ENCODE results near the gene RASA3. TPM values are rescaled to one million over a fixed set of nuclear protein-coding genes. Genes with fewer than 3 reads are reported as not detected.

The RASA3 gene
- total and polyA plus RNA-seq, 10 of the 15 experiments (the other 5 are each of a cell fraction or from before 2014, with no cell fraction given): 0.79 to 33.9 (median 17.6) TPM

DNA sequence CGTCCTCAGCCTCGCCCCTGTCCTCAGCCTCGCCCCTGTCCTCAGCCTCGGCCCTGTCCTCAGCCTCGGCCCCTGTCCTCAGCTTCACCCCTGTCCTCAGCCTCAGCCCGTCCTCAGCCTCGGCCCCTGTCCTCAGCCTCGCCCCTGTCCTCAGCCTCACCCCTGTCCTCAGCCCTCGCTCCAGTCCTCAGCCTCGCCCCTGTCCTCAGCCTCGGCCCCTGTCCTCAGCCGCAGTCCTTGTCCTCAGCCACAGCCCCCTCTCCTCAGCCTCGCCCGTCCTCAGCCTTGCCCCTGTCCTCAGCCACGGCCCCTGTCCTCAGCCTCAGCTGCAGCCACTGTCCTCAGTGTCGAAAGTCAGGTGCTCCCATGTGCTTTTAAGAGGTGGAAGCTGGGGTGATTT, 169.0 kb downstream of the RASA3 start (continued):
- no peak for TF ChIP-seq CBX5 (IDR thresholded peaks at IDR 0.05; ENCODE audit: low read depth)
- TF ChIP-seq CREM (IDR thresholded peaks at IDR 0.05; ENCODE audit: low read depth): no peak
- TF ChIP-seq POU2F2 (IDR thresholded peaks at IDR 0.05; ENCODE audit: borderline replicate concordance, low read depth, low read length): no peak

DNA sequence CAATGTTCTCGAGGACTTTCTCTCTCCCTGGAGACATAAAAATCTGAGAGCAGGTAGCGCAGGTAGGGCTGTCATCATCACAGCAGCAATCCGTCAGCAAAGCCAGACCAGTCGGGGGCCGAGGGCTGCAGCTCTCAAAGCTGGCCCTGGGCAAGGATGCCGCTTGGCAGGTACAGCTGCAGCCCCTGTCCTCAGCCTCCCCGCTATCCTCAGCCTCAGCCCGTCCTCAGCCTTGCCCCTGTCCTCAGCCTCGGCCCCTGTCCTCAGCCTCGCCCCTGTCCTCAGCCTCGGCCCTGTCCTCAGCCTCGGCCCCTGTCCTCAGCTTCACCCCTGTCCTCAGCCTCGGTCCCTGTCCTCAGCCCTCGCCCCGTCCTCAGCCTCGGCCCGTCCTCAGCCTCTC, 169.4 kb downstream of the RASA3 start:
- no peak for ATAC-seq
- SMC1A ChIA-PET (ENCODE audit: uncharacterized antibody, unreplicated experiment): no interaction called here
- FAIRE-seq: no peak
- H3K27ac ChIP-seq (ENCODE audit: control insufficient read depth, insufficient read depth): no peak overlapping the region
- H3K4me1 ChIP-seq (ENCODE audit: control insufficient read depth, insufficient read depth, low read length): no peaks in the 10 kb centered on the region
- intact Hi-C loops (cut with micrococcal nuclease; ENCODE audit: unreplicated experiment) (no loop called here), in situ Hi-C loops (cut with MboI) (no loop called here)
- 78% methylated on average over 5 of the region's 17 CpGs for WGBS (ENCODE audit: insufficient coverage, insufficient replicate concordance, low lambda C conversion rate, missing lambda C conversion rate)
- H3K79me2 ChIP-seq (ENCODE audit: control insufficient read depth, insufficient read depth, low read length): no peaks in the 10 kb centered on the region
- no peaks in the 10 kb centered on the region for H3K27me3 ChIP-seq (replicated peaks in 1 of 2; ENCODE audit: control insufficient read depth in 2 of 2, insufficient read depth in 2 of 2, low read length in 1 of 2)
- no TSS peak for BruUV-seq (replicated peaks)
- RAD21 ChIA-PET (ENCODE audit: unreplicated experiment): no interaction called here
- no peak overlapping the region for H3K4me2 ChIP-seq (ENCODE audit: control insufficient read depth, insufficient read depth)
- CTCF ChIA-PET: interaction anchor here (0.6 kb wide), 1 partner anchor 267 kb away, joined by 3 read pairs; no protein-coding TSS in a partner anchor
- H3K9me3 ChIP-seq (replicated peaks; ENCODE audit: control insufficient read depth, insufficient read depth, low read length): peaks cover 7% of the 10 kb centered on the region; the same call in 1 of the 3 replicates
- H3K4me3 ChIP-seq: no peak overlapping the region
- H3K9ac ChIP-seq (ENCODE audit: control insufficient read depth, insufficient read depth, low read length): no peak overlapping the region
- no peaks in the 10 kb centered on the region for H4K20me1 ChIP-seq (ENCODE audit: control insufficient read depth, insufficient read depth)
- H3K36me3 ChIP-seq (ENCODE audit: control insufficient read depth in 2 of 2, insufficient read depth in 2 of 2, low read length in 1 of 2): no peaks in the 10 kb centered on the region
- no peak overlapping the region for H2AFZ ChIP-seq (ENCODE audit: control insufficient read depth, low read depth, low read length)
- no peak for DNase-seq (ENCODE audit: low read depth, low spot score)
- POLR2A ChIA-PET: no interaction called here
- TF ChIP-seq MEF2A (IDR thresholded peaks at IDR 0.05; ENCODE audit: insufficient read depth, low read depth, low read length) (no peak), NR2F1 (conservative IDR thresholded peaks at IDR 0.05) (no peak), RB1 (IDR thresholded peaks at IDR 0.05; ENCODE audit: borderline replicate concordance) (no peak), NR2C2 (IDR thresholded peaks at IDR 0.05; ENCODE audit: borderline replicate concordance, control insufficient read depth, insufficient read length, low read depth) (no peak), RELA (IDR thresholded peaks at IDR 0.05; ENCODE audit: borderline replicate concordance, partially characterized antibody) (no peak), GABPA (IDR thresholded peaks at IDR 0.05; ENCODE audit: low read depth) (no peak), RAD51 (IDR thresholded peaks at IDR 0.05) (no peak), STAT3 (IDR thresholded peaks at IDR 0.05; ENCODE audit: low read depth, low read length) (no peak), BMI1 (IDR thresholded peaks at IDR 0.05; ENCODE audit: borderline replicate concordance) (no peak), SMARCA5 (IDR thresholded peaks at IDR 0.05) (no peak)
- TF ChIP-seq, protein P1, sequence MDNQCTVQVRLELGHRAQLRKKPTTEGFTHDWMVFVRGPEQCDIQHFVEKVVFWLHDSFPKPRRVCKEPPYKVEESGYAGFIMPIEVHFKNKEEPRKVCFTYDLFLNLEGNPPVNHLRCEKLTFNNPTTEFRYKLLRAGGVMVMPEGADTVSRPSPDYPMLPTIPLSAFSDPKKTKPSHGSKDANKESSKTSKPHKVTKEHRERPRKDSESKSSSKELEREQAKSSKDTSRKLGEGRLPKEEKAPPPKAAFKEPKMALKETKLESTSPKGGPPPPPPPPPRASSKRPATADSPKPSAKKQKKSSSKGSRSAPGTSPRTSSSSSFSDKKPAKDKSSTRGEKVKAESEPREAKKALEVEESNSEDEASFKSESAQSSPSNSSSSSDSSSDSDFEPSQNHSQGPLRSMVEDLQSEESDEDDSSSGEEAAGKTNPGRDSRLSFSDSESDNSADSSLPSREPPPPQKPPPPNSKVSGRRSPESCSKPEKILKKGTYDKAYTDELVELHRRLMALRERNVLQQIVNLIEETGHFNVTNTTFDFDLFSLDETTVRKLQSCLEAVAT (IDR thresholded peaks at IDR 0.05): no peak
- TF ChIP-seq, protein P2, sequence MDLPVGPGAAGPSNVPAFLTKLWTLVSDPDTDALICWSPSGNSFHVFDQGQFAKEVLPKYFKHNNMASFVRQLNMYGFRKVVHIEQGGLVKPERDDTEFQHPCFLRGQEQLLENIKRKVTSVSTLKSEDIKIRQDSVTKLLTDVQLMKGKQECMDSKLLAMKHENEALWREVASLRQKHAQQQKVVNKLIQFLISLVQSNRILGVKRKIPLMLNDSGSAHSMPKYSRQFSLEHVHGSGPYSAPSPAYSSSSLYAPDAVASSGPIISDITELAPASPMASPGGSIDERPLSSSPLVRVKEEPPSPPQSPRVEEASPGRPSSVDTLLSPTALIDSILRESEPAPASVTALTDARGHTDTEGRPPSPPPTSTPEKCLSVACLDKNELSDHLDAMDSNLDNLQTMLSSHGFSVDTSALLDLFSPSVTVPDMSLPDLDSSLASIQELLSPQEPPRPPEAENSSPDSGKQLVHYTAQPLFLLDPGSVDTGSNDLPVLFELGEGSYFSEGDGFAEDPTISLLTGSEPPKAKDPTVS (IDR thresholded peaks at IDR 0.05; ENCODE audit: low read depth, low read length): no peak
- TF ChIP-seq, protein P3, sequence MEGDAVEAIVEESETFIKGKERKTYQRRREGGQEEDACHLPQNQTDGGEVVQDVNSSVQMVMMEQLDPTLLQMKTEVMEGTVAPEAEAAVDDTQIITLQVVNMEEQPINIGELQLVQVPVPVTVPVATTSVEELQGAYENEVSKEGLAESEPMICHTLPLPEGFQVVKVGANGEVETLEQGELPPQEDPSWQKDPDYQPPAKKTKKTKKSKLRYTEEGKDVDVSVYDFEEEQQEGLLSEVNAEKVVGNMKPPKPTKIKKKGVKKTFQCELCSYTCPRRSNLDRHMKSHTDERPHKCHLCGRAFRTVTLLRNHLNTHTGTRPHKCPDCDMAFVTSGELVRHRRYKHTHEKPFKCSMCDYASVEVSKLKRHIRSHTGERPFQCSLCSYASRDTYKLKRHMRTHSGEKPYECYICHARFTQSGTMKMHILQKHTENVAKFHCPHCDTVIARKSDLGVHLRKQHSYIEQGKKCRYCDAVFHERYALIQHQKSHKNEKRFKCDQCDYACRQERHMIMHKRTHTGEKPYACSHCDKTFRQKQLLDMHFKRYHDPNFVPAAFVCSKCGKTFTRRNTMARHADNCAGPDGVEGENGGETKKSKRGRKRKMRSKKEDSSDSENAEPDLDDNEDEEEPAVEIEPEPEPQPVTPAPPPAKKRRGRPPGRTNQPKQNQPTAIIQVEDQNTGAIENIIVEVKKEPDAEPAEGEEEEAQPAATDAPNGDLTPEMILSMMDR (IDR thresholded peaks at IDR 0.05 in 2 of 3, conservative IDR thresholded peaks at IDR 0.05 in 1 of 3; ENCODE audit: control insufficient read depth in 2 of 3, extremely low read depth in 1 of 3, insufficient read depth in 1 of 3, low read depth in 3 of 3, low read length in 3 of 3): no peak
- TF ChIP-seq, protein P4, sequence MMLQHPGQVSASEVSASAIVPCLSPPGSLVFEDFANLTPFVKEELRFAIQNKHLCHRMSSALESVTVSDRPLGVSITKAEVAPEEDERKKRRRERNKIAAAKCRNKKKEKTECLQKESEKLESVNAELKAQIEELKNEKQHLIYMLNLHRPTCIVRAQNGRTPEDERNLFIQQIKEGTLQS (IDR thresholded peaks at IDR 0.05; ENCODE audit: borderline replicate concordance, extremely low read depth, low read depth, low read length): no peak
- TF ChIP-seq, protein P5, sequence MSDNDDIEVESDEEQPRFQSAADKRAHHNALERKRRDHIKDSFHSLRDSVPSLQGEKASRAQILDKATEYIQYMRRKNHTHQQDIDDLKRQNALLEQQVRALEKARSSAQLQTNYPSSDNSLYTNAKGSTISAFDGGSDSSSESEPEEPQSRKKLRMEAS (IDR thresholded peaks at IDR 0.05; ENCODE audit: low read depth, low read length): no peak

Data from GM12878 (cell line).